HepG2 (cell line): ENCODE measurements around the gene SERPINB1. TPM values are rescaled to one million over a fixed set of nuclear protein-coding genes. Genes with fewer than 3 reads are reported as not detected.

Experiments used
- ATAC-seq: fragments of 200-7000 bp; cut with Tn5 transposase; 3 replicates; pipeline ENCODE4 v1.9.1; 2020; ENCODE audit warnings: mild to moderate bottlenecking, moderate library complexity
- BruUV-seq: library from RNA; stranded (reverse); fragments of 400-500 nt; replicated peaks from 2 replicates; lab custom pipeline; 2021; lab: Mats Ljungman, UMichigan
- CTCF ChIA-PET: fragments of 300-600 bp; formaldehyde crosslinking; extraction: SDS; loops from one replicate; lab custom pipeline; 2021; ENCODE audit warnings: low total read pairs, inconsistent platforms, low intra/inter-chr PET ratio; lab: Yijun Ruan, JAX
- POLR2A ChIA-PET: fragments of 350-600 bp; sonication (Branson Sonifier 250); formaldehyde crosslinking; loops from one replicate; lab custom pipeline; 2020; ENCODE audit warnings: antibody characterized with exemption, inconsistent platforms; lab: Yijun Ruan, JAX
- DNase-seq: peaks from one replicate; pipeline ENCODE4 v3.0.0-alpha.2; 2015; ENCODE audit warnings: low spot score
- FAIRE-seq: peaks from 3 replicates; lab custom pipeline; 2011; peaks lifted over from hg19 to GRCh38; lab: Jason Lieb, UNC
- H2AFZ ChIP-seq: one replicate; pipeline ENCODE4 v1.6.1; 2011; ENCODE audit warnings: low read length, inconsistent platforms
- H3K27ac ChIP-seq: fragments of 300-600 bp; 3 replicates; pipeline ENCODE4 v1.8.0; 2011; ENCODE audit warnings: mixed run types, mild to moderate bottlenecking, mixed read lengths, low read length, inconsistent platforms; ENCODE audit not compliant: insufficient read depth; ENCODE audit errors: extremely low read length
- H3K27me3 ChIP-seq, 2 experiments: fragments of 200-600 bp in 1 of 2; 2 replicates in 1 of 2; 3 replicates in 1 of 2; pipeline versions ENCODE4 v1.6.0 to v1.8.0; 2011; ENCODE audit warnings: low read length in 2 of 2, mild to moderate bottlenecking in 2 of 2, moderate library complexity in 2 of 2, inconsistent platforms in 1 of 2; ENCODE audit not compliant: insufficient read depth in 2 of 2, control insufficient read depth in 1 of 2
- H3K36me3 ChIP-seq, 2 experiments: fragments of 200-600 bp in 1 of 2; replicated peaks in 1 of 2; 2 replicates in 1 of 2; 3 replicates in 1 of 2; pipeline versions ENCODE4 v1.5.1 to v1.8.0; 2011; ENCODE audit warnings: low read length in 2 of 2, inconsistent platforms in 1 of 2; ENCODE audit not compliant: insufficient read depth in 2 of 2, control insufficient read depth in 1 of 2
- H3K4me1 ChIP-seq: 2 replicates; pipeline ENCODE4 v1.5.1; 2012; ENCODE audit warnings: low read length, inconsistent platforms; ENCODE audit not compliant: insufficient read depth
- H3K4me2 ChIP-seq: 2 replicates; pipeline ENCODE4 v1.6.0; 2011; ENCODE audit warnings: low read depth, low read length, inconsistent platforms
- H3K4me3 ChIP-seq, 3 experiments: fragments of 200-600 bp in 1 of 3; sonication (generic), shearing (Covaris generic) in 1 of 3; replicated peaks in 1 of 3; 2 replicates each; pipeline ENCODE4 v1.5.1; 2011 to 2016; ENCODE audit warnings: low read length in 3 of 3, inconsistent platforms in 2 of 3, low read depth in 2 of 3, mild to moderate bottlenecking in 2 of 3, control low read depth in 1 of 3, mixed read lengths in 1 of 3; ENCODE audit not compliant: insufficient read depth in 1 of 3
- H3K79me2 ChIP-seq: one replicate; pipeline ENCODE4 v1.6.1; 2011; ENCODE audit warnings: low read length, inconsistent platforms; ENCODE audit not compliant: insufficient read depth
- H3K9ac ChIP-seq: 2 replicates; pipeline ENCODE4 v1.6.0; 2011; ENCODE audit warnings: mild to moderate bottlenecking, low read depth, low read length, inconsistent platforms; ENCODE audit not compliant: insufficient read depth
- H3K9me3 ChIP-seq: 2 replicates; pipeline ENCODE4 v1.5.1; 2012; ENCODE audit warnings: mild to moderate bottlenecking, low read length
- H4K20me1 ChIP-seq: 2 replicates; pipeline ENCODE4 v1.6.0; 2011; ENCODE audit warnings: inconsistent platforms, mild to moderate bottlenecking, low read length, moderate library complexity; ENCODE audit not compliant: insufficient read depth
- HNRNPK ChIP-seq: fragments of 200-400 bp; formaldehyde crosslinking; IDR thresholded peaks from 2 replicates; pipeline ENCODE4 v1.6.1; 2018; ENCODE audit warnings: low read length, low read depth, moderate library complexity, mild to moderate bottlenecking; ENCODE audit not compliant: poor library complexity, severe bottlenecking
- MZF1 ChIP-seq: sonication (generic); formaldehyde crosslinking; IDR thresholded peaks from 2 replicates; pipeline ENCODE4 v1.8.1; 2023; ENCODE audit warnings: mild to moderate bottlenecking, missing genetic modification reagents, borderline replicate concordance
- POLR2A ChIP-seq, 2 experiments: IDR thresholded peaks; 2 replicates each; pipeline ENCODE4 v1.6.1; 2011; ENCODE audit warnings: low read depth in 2 of 2, low read length in 2 of 2, mild to moderate bottlenecking in 1 of 2, moderate library complexity in 1 of 2; ENCODE audit not compliant: insufficient read depth in 1 of 2
- SETDB1 ChIP-seq: sonication (generic); formaldehyde crosslinking; IDR thresholded peaks from 2 replicates; pipeline ENCODE4 v1.5.1; 2020; ENCODE audit warnings: missing genetic modification reagents, mild to moderate bottlenecking, borderline replicate concordance
- TSC22D2 ChIP-seq: sonication (generic); formaldehyde crosslinking; IDR thresholded peaks from 2 replicates; pipeline ENCODE4 v1.5.1; 2020; ENCODE audit warnings: missing genetic modification reagents, mild to moderate bottlenecking, borderline replicate concordance
- ZNF430 ChIP-seq: sonication (generic); formaldehyde crosslinking; IDR thresholded peaks from 2 replicates; pipeline ENCODE4 v1.9.0; 2021; ENCODE audit warnings: mild to moderate bottlenecking, missing genetic modification reagents
- ZNF451 ChIP-seq: sonication (generic); formaldehyde crosslinking; IDR thresholded peaks from 2 replicates; pipeline ENCODE4 v1.5.0; 2020; ENCODE audit warnings: mild to moderate bottlenecking, missing genetic modification reagents
- ZNF614 ChIP-seq: IDR thresholded peaks from 2 replicates; pipeline ENCODE4 v1.6.1; 2018; ENCODE audit warnings: missing biosample characterization, missing genetic modification reagents, inconsistent platforms, borderline replicate concordance
- WGBS: methylation state at CpG from one replicate; pipeline ENCODE4 v1.1.6; 2017; ENCODE audit warnings: low lambda C conversion rate; 5-methylcytosine and 5-hydroxymethylcytosine counted together
- in situ Hi-C: cut with HindIII; loops from 2 replicates; pipeline ENCODE4 v1.10.0; 2017; ENCODE audit warnings: low pct_unique_long_range_greater_than_20kb; ENCODE audit not compliant: extremely low pct_ligation_motif_present
- intact Hi-C: fragments of 100-400 bp; cut with micrococcal nuclease; formaldehyde crosslinking; loops from one replicate; pipeline ENCODE4 v1.10.0; 2022; ENCODE audit not compliant: unreplicated experiment
- polyA plus RNA-seq, 8 experiments: library from polyadenylated mRNA; depleted of rRNA in 3 of 8; stranded (reverse) in 7 of 8; unstranded in 1 of 8; fragments of >200 nt; fragmentation: Illumina TruSeq in 4 of 8; extraction: Trizol in 4 of 8; gene quantifications; 2 replicates each; pipeline versions ENCODE4 v1.2.1 to v1.2.3, GENCODE V29; 2011 to 2016; ENCODE audit warnings: low read depth in 4 of 8, missing spikeins in 1 of 8, mixed read lengths in 1 of 8; ENCODE audit not compliant: insufficient read depth in 1 of 8
- total RNA-seq, 5 experiments: library from RNA; depleted of rRNA; stranded (reverse); fragments of >200 nt; fragmentation: Illumina TruSeq; extraction: Trizol; gene quantifications; 2 replicates each; pipeline ENCODE4 v1.2.3, GENCODE V29; 2016; ENCODE audit warnings: low read depth in 1 of 5
- TF ChIP-seq, protein P1 (sequence below), 2 experiments: sonication (generic) in 1 of 2; formaldehyde crosslinking in 1 of 2; IDR thresholded peaks; 2 replicates each; pipeline versions ENCODE4 v1.4.0 to v1.6.1; 2018 to 2020; ENCODE audit warnings: missing genetic modification reagents in 2 of 2, borderline replicate concordance in 1 of 2, low read depth in 1 of 2, mild to moderate bottlenecking in 1 of 2, missing biosample characterization in 1 of 2

SERPINB1 gene
- total and polyA plus RNA-seq, 2 of the 13 experiments (the other 11 are each of a cell fraction or from before 2014, with no cell fraction given), result 41.4 to 60.5 TPM

DNA sequence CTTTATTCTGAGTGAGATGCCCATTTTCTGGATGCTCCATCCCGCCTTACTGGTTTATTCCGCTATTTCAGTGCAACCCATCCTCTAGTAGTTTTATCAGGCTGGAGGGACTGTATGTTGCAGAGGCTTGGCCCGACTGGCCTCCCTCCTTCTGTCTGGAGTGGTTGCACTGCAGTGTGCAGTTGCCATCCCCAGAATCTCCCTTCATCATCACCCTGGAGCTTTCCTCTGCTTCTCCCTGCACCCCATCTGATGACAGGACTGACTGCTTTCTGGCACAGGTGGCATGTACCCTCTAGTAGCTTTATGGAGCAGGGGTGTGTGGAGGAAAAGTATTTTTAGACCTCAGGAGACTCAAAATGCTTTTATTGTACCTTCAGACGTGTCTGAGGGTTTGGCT, 55.4 kb downstream of the SERPINB1 start:
- no peak overlapping the region for H3K27ac ChIP-seq
- no peak overlapping the region for H3K4me3 ChIP-seq
- in situ Hi-C loops, result no loop called here
- H3K79me2 ChIP-seq, result no peaks in the 10 kb centered on the region
- no peaks in the 10 kb centered on the region; the same call in 1 of the 2 replicates for H4K20me1 ChIP-seq
- ChIA-PET CTCF (no interaction called here), POLR2A (no interaction called here)
- ATAC-seq (no peak), FAIRE-seq (no peak), DNase-seq (no peak)
- 68% methylated on average over 4 of the region's 4 CpGs for WGBS
- TF ChIP-seq MZF1 (no peak), TSC22D2 (no peak), HNRNPK (no peak), ZNF451 (no peak), ZNF614 (no peak), POLR2A (IDR thresholded peaks at IDR 0.05; ENCODE audit: insufficient read depth in 1 of 2, low read depth in 2 of 2, low read length in 2 of 2) (0 out of 4 replicates have a peak, but pooled peaks of 1 of the 2 experiments have one; percentile 19), ZNF430 (CRISPR knock-in tag) (no peak), SETDB1 (CRISPR knock-in tag) (no peak)
- TF ChIP-seq, protein P1, sequence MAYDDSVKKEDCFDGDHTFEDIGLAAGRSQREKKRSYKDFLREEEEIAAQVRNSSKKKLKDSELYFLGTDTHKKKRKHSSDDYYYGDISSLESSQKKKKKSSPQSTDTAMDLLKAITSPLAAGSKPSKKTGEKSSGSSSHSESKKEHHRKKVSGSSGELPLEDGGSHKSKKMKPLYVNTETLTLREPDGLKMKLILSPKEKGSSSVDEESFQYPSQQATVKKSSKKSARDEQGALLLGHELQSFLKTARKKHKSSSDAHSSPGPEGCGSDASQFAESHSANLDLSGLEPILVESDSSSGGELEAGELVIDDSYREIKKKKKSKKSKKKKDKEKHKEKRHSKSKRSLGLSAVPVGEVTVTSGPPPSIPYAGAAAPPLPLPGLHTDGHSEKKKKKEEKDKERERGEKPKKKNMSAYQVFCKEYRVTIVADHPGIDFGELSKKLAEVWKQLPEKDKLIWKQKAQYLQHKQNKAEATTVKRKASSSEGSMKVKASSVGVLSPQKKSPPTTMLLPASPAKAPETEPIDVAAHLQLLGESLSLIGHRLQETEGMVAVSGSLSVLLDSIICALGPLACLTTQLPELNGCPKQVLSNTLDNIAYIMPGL (CRISPR knock-in tag; IDR thresholded peaks at IDR 0.05; ENCODE audit: borderline replicate concordance in 1 of 2, low read depth in 1 of 2), result no peak
- no peak overlapping the region for H3K4me2 ChIP-seq
- BruUV-seq, result no TSS peak
- H3K9me3 ChIP-seq, result no peaks in the 10 kb centered on the region
- intact Hi-C loops, result no loop called here
- H3K9ac ChIP-seq, result no peak overlapping the region
- no peaks in the 10 kb centered on the region for H3K27me3 ChIP-seq
- H3K4me1 ChIP-seq, result peaks cover 4% of the 10 kb centered on the region; the same call in 1 of the 2 replicates
- H3K36me3 ChIP-seq, result peaks cover 19 to 52% of the 10 kb centered on the region in 2 experiments; a peak in 4 of 5 replicates
- H2AFZ ChIP-seq, result no peak overlapping the region
